ENCODE measurements around the gene MRPL54.
"Not testable (repeated sequence)": the region's sequence is repeated elsewhere in the genome, so short reads cannot be mapped to it uniquely, and the experiment has no call there.

Gene MRPL54

DNA sequence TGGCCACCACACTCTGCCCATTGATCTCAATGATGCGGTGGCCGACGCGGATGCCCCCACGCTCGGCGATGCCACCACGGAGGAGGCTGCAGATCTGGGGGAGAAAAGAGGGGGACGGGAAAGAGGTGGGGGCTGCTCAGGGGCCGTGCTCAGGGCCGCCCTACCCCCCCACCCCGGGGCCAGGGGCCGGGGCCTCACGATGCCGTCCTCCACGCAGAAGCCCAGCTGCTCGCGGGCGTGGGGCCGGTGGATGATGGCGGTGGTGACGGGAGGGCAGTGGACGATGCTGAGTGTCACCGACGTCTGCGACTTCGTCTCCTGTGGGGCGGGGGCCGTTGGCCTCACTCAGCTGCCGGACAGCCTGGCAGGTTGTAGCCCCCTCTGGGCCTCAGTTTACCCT, 11.2 kb upstream of the MRPL54 start:
- DNase-seq (ENCODE audit: low read depth) = no peak
- TF ChIP-seq, protein P1, sequence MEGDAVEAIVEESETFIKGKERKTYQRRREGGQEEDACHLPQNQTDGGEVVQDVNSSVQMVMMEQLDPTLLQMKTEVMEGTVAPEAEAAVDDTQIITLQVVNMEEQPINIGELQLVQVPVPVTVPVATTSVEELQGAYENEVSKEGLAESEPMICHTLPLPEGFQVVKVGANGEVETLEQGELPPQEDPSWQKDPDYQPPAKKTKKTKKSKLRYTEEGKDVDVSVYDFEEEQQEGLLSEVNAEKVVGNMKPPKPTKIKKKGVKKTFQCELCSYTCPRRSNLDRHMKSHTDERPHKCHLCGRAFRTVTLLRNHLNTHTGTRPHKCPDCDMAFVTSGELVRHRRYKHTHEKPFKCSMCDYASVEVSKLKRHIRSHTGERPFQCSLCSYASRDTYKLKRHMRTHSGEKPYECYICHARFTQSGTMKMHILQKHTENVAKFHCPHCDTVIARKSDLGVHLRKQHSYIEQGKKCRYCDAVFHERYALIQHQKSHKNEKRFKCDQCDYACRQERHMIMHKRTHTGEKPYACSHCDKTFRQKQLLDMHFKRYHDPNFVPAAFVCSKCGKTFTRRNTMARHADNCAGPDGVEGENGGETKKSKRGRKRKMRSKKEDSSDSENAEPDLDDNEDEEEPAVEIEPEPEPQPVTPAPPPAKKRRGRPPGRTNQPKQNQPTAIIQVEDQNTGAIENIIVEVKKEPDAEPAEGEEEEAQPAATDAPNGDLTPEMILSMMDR (IDR thresholded peaks at IDR 0.05; ENCODE audit: low read length, missing control alignments) = no peak
- H3K4me3 ChIP-seq (replicated peaks; ENCODE audit: low read depth, low read length) = no peak overlapping the region

- no peak for DNase-seq (ENCODE audit: low read depth)
- TF ChIP-seq, protein P1 (IDR thresholded peaks at IDR 0.05; ENCODE audit: low read length, missing control alignments) = no peak
- H3K4me3 ChIP-seq (replicated peaks; ENCODE audit: low read depth, low read length) = no peak overlapping the region
Measured at GRCh38 chr19:3752492-3752891, 10.0 kb upstream of the MRPL54 start.

- TF ChIP-seq, protein P1 (IDR thresholded peaks at IDR 0.05; ENCODE audit: low read length, missing control alignments) = no peak
- no peak overlapping the region for H3K4me3 ChIP-seq (replicated peaks; ENCODE audit: low read depth, low read length)
- no peak for DNase-seq (ENCODE audit: low read depth)
Measured at GRCh38 chr19:3753631-3754410, 8.7 kb upstream of the MRPL54 start.

DNA sequence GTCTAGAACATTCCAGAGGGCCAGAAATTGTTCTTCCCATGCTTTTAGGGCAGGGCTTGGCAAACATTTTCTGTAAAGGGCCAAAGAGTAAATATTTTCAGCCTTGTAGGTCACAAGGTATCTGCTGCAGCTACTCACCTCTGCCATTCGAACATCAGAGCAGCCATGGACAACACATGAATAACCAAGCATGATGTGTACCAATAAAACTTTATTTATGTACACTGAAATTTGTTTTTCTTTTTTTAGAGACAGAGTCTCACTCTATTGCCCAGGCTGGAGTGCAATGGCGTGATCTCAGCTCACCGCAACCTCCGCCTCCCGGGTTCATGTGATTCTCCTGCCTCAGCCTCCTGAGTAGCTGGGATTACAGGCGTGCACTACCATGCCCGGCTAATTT, 4.8 kb upstream of the MRPL54 start:
- DNase-seq (ENCODE audit: low read depth); H3K4me3 ChIP-seq (replicated peaks; ENCODE audit: low read depth, low read length): not testable (repeated sequence)

- H3K4me3 ChIP-seq (replicated peaks; ENCODE audit: low read depth, low read length); DNase-seq (ENCODE audit: low read depth): not testable (repeated sequence)
Measured at GRCh38 chr19:3758297-3758696, 4.2 kb upstream of the MRPL54 start.

- no peak for DNase-seq (ENCODE audit: low read depth)
- no peak overlapping the region for H3K4me3 ChIP-seq (replicated peaks; ENCODE audit: low read depth, low read length)
- TF ChIP-seq, protein P1 (IDR thresholded peaks at IDR 0.05; ENCODE audit: low read length, missing control alignments) = no peak
Measured at GRCh38 chr19:3759482-3760254, 2.8 kb upstream of the MRPL54 start.

DNA sequence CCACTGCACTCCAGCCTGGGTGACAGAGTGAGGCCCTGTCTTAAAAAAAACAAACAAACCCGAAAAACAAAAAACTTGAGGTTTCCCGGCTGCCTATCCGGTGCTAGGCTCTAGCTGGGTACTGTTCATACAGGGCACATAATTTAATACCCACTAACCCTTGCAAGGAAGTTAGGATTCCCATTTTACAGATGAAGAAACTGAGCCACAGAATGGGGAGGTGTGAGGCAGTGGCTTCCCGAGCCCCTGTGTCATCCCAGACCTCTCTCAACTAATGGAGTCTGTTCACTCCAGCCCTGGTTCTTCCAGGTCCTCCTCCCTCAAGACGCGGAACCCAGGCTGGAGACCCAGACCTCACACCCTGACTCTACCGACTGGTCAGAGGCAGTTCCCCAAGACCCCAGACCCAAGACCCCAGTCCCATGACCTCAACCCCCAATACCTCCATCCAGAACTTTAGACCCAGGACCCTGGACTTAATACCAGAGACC, 1.6 kb upstream of the MRPL54 start:
- H3K4me3 ChIP-seq (replicated peaks; ENCODE audit: low read depth, low read length) = peak overlapping the region; percentile 100
- DNase-seq (ENCODE audit: low read depth) = peak; percentile 10
- TF ChIP-seq, protein P1 (IDR thresholded peaks at IDR 0.05; ENCODE audit: low read length, missing control alignments) = no peak
